Vagina (tissue), 2 donors: ENCODE results near the gene GTF3C2. TPM values are rescaled to one million over a fixed set of nuclear protein-coding genes. Genes with fewer than 3 reads are reported as not detected.
"Not testable (repeated sequence)": the region's sequence is repeated elsewhere in the genome, so short reads cannot be mapped to it uniquely, and the experiment has no call there.

Experiments used
- DNase-seq, 2 donors: peaks; one replicate each; pipeline ENCODE4 v3.0.0-alpha.2; 2017; ENCODE audit errors: extremely low spot score in 2 of 2
- H3K27ac ChIP-seq: fragments of 200-600 bp; sonication (generic); one replicate; pipeline ENCODE4 v1.5.1; 2019
- H3K27me3 ChIP-seq: fragments of 200-600 bp; sonication (generic); one replicate; pipeline ENCODE4 v1.5.1; 2019
- H3K36me3 ChIP-seq, 2 donors: fragments of 200-600 bp; sonication (generic); one replicate each; pipeline ENCODE4 v1.5.1; 2017 to 2019
- H3K4me1 ChIP-seq: fragments of 200-600 bp; sonication (generic); one replicate; pipeline ENCODE4 v1.5.1; 2019
- H3K4me3 ChIP-seq, 2 donors: fragments of 200-600 bp; sonication (generic); 1 replicate in 1 of 2; 2 replicates in 1 of 2; pipeline ENCODE4 v1.5.1; 2016 to 2019
- H3K9me3 ChIP-seq: fragments of 200-600 bp; sonication (generic); one replicate; pipeline ENCODE4 v1.5.1; 2019
- POLR2A ChIP-seq, 2 donors: fragments of 450-650 bp; IDR thresholded peaks; one replicate each; pipeline ENCODE4 v1.6.1; 2017; ENCODE audit warnings: antibody characterized with exemption in 2 of 2, mild to moderate bottlenecking in 2 of 2, moderate library complexity in 2 of 2
- POLR2AphosphoS5 ChIP-seq, 2 donors: sonication (generic); formaldehyde crosslinking; IDR thresholded peaks; one replicate each; pipeline ENCODE4 v1.9.0; 2017; ENCODE audit warnings: antibody characterized with exemption in 2 of 2, mild to moderate bottlenecking in 2 of 2, low read depth in 1 of 2; ENCODE audit not compliant: insufficient read depth in 1 of 2
- intact Hi-C: fragments of 100-400 bp; cut with DNase I; formaldehyde crosslinking; loops from one replicate; pipeline ENCODE4 v1.15.1; 2023
- total RNA-seq: library from RNA; depleted of rRNA; stranded (reverse); fragments of >200 nt; gene quantifications from one replicate; pipeline ENCODE4 v1.2.3, GENCODE V29; 2016
- TF ChIP-seq, protein P1 (sequence below), 3 experiments: fragments of 450-650 bp in 2 of 3; fragments of 200-600 bp in 1 of 3; sonication (generic) in 1 of 3; IDR thresholded peaks; one replicate each; pipeline ENCODE4 v1.5.1; 2017 to 2019; ENCODE audit warnings: antibody characterized with exemption in 3 of 3, mild to moderate bottlenecking in 2 of 3, moderate library complexity in 2 of 3

The GTF3C2 gene
- total RNA-seq, 1 donor from 2014 or later: 67.5 TPM

DNA sequence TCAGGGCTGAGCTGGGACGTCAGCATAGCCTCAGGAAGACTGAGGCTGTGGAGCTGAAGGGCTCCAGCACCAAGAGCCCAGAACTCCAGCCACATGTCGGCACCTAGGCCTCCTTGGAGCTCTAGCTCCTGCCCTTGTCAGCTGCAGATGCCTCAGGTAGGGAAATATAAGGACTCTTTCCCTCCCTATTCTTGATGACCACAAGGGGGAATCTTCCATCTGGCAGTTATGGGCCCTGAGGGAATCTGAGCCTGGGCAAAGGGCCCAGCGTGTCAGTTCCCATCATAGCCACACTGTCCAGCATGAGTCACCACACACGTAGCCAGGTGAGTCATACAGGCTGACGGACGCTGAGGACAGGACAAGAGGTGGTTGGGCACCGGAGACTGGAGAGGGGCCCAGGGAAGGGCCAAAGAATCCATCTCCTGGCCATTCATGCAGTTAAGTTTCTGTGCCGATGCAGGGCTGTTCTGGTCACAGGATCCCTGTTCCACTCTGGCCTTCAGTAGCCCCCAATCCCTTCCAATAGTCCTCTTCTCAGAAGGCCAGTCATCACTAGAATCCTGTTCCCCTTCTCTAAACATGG is 35.5 kb downstream of the GTF3C2 start:
- no peak for DNase-seq
- Histone ChIP-seq H3K27me3 (no peaks in the 10 kb centered on the region), H3K9me3 (no peaks in the 10 kb centered on the region), H3K27ac (no peak overlapping the region), H3K4me3 (no peak overlapping the region), H3K36me3 (no peaks in the 10 kb centered on the region), H3K4me1 (peaks cover 28% of the 10 kb centered on the region)
- TF ChIP-seq, protein P1, sequence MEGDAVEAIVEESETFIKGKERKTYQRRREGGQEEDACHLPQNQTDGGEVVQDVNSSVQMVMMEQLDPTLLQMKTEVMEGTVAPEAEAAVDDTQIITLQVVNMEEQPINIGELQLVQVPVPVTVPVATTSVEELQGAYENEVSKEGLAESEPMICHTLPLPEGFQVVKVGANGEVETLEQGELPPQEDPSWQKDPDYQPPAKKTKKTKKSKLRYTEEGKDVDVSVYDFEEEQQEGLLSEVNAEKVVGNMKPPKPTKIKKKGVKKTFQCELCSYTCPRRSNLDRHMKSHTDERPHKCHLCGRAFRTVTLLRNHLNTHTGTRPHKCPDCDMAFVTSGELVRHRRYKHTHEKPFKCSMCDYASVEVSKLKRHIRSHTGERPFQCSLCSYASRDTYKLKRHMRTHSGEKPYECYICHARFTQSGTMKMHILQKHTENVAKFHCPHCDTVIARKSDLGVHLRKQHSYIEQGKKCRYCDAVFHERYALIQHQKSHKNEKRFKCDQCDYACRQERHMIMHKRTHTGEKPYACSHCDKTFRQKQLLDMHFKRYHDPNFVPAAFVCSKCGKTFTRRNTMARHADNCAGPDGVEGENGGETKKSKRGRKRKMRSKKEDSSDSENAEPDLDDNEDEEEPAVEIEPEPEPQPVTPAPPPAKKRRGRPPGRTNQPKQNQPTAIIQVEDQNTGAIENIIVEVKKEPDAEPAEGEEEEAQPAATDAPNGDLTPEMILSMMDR (IDR thresholded peaks at IDR 0.05): no peak
- TF ChIP-seq POLR2AphosphoS5 (IDR thresholded peaks at IDR 0.05; ENCODE audit: insufficient read depth in 1 of 2, low read depth in 1 of 2): peak; percentile 36 to 46
- intact Hi-C loops: no loop called here

DNA sequence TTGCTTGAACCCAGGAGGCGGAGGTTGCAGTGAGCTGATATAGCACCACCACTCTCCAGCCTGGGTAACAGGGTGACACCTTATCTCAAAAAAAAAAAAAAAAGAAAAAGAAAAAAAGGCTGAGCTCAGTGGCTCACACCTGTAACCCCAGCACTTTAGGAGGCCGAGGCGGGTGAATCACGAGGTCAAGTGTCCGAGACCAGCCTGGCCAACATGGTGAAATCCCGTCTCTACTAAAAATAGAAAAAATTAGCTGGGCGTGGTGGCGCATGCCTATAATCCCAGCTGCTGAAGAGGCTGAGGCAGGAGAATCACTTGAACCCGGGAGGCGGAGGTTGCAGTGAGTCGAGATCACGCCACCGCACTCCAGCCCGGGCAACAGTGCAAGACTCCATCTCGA is 36.7 kb downstream of the GTF3C2 start:
- H3K27me3 ChIP-seq, DNase-seq, H3K36me3 ChIP-seq, intact Hi-C loops, H3K27ac ChIP-seq, H3K4me3 ChIP-seq, H3K9me3 ChIP-seq: not testable (repeated sequence)
- H3K4me1 ChIP-seq: peaks cover 28% of the 10 kb centered on the region

DNA sequence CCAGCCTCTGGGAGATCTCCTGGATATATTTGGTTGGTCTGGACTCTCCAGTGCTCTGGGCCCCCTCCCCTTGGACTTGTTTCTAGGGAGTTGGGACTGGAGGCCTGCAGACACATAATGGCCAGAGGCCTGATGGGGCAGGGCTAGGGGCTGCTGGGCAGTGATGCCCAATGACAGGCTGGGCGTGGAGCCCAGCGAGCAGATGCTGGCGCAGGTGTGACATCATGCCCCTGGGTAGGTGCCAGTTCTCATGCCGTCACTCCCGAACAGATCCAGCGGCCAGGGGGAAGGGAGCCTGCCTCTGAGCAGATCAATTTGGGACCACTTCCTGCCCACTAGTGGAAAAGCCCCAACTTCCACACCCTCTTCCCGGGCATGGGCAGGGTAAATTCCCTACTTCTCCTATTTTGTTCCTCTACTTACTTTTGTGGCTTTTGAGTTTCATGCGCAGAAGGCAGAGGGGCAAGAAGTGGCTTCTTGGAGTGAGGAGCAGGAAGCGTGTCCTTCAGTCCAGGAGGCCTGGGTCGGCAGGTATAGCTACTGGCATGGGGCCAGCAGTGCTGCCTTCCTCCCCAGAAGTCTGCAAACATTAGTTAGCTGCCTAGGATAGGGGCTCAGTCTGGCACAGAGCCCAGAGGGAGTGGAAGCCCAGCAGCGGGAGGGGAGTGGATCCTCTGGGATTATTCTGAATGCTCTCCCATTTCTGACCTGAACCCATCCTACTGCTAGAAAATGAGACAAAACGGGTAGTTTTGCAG is 39.7 kb downstream of the GTF3C2 start:
- intact Hi-C loops: no loop called here
- no peaks in the 10 kb centered on the region for H3K9me3 ChIP-seq
- H3K4me1 ChIP-seq: peaks cover 11% of the 10 kb centered on the region
- TF ChIP-seq POLR2AphosphoS5 (IDR thresholded peaks at IDR 0.05; ENCODE audit: insufficient read depth in 1 of 2, low read depth in 1 of 2) (no peak), POLR2A (IDR thresholded peaks at IDR 0.05) (no peak)
- TF ChIP-seq, protein P1 (IDR thresholded peaks at IDR 0.05): no peak
- DNase-seq: no peak
- no peaks in the 10 kb centered on the region for H3K36me3 ChIP-seq
- no peak overlapping the region for H3K4me3 ChIP-seq
- H3K27ac ChIP-seq: no peak overlapping the region
- no peaks in the 10 kb centered on the region for H3K27me3 ChIP-seq

DNA sequence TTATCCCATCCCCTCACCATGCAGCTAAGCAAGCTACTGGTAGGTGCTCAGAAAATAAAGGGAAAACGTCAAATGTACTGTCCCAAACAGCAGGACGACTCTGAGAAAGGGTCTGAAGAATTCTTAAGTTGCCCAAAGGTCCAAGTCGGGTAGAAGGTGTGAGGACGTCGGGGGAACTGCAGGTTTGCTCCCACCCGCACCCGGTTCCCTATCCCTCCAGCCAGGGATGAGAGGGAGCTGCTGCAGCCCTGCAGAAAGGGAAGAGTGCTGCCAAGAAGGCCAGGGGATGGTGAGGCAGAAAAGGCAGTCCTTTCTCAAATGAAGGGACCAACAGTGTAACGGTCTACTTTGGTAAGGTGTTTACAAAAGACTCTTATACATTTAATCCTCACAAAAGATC is 41.4 kb downstream of the GTF3C2 start:
- Histone ChIP-seq H3K36me3 (peaks cover 0 to 7% of the 10 kb centered on the region in 2 donors), H3K4me1 (no peaks in the 10 kb centered on the region), H3K9me3 (no peaks in the 10 kb centered on the region), H3K27me3 (no peaks in the 10 kb centered on the region), H3K4me3 (no peak overlapping the region), H3K27ac (no peak overlapping the region)
- intact Hi-C loops: no loop called here
- DNase-seq: no peak
- TF ChIP-seq, protein P1 (IDR thresholded peaks at IDR 0.05): no peak
- TF ChIP-seq POLR2A (IDR thresholded peaks at IDR 0.05): no peak
- no peak for TF ChIP-seq POLR2AphosphoS5 (IDR thresholded peaks at IDR 0.05; ENCODE audit: insufficient read depth in 1 of 2, low read depth in 1 of 2)

DNA sequence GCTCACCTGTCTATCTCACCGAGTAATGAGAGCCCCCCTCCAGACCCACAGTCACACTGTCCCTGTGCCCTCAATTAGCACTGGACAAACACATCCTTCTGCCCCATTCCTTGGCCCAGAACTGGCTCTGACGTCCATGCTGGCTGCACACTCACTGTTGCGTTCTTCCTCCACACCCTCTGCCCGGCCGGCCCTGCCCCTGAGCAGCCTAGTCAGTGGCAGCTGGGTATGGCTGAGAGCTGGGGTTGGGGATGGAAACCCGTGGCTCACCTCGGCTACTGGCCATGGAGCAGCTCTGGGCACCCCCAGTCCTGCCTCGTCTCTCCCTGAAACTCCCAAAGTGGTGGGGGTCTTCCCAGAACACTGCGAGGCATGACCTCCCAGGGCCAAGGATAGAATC is 41.9 kb downstream of the GTF3C2 start:
- DNase-seq: no peak
- H3K36me3 ChIP-seq: peaks cover 0 to 9% of the 10 kb centered on the region in 2 donors
- H3K4me1 ChIP-seq: no peaks in the 10 kb centered on the region
- no peaks in the 10 kb centered on the region for H3K27me3 ChIP-seq
- no peak overlapping the region for H3K4me3 ChIP-seq
- intact Hi-C loops: no loop called here
- H3K9me3 ChIP-seq: no peaks in the 10 kb centered on the region
- TF ChIP-seq POLR2A (IDR thresholded peaks at IDR 0.05) (no peak), POLR2AphosphoS5 (IDR thresholded peaks at IDR 0.05; ENCODE audit: insufficient read depth in 1 of 2, low read depth in 1 of 2) (no peak)
- TF ChIP-seq, protein P1 (IDR thresholded peaks at IDR 0.05): no peak
- no peak overlapping the region for H3K27ac ChIP-seq
